Stimulated activated CD4-positive, alpha-beta T cell treated with anti-CD3 and anti-CD28 coated beads, Interleukin-4, amount 100 ng/mL, for 4 hours (primary cell): ENCODE data around the gene OR7C1.
"Not testable (repeated sequence)": the region's sequence is repeated elsewhere in the genome, so short reads cannot be mapped to it uniquely, and the experiment has no call there.

ENCODE experiments used
- DNase-seq, 2 experiments: peaks; one replicate each; pipeline ENCODE4 v3.0.0-alpha.2; 2020

Gene OR7C1

GRCh38 chr19:14835011-14835410 lies at the start of gene OR7C1, which contains the start of gene OR7A5:
Gene OR7C1 (minus strand): TSS chr19:14835185. CDS start chr19:14800136, 35,049 bp downstream.
Gene OR7A5 (minus strand): TSS chr19:14835185. CDS start chr19:14828241, 6,944 bp downstream.
- DNase-seq, result no peak

- no peak for DNase-seq
These were observed 36.7 kb upstream of the OR7C1 start for GRCh38 chr19:14871619-14872230.

- DNase-seq, result no peak
These were observed 33.5 kb upstream of the OR7C1 start for GRCh38 chr19:14868497-14868896.

GRCh38 chr19:14848822-14849221 lies 13.8 kb upstream of the OR7C1 start, which contains the start of gene OR7A10:
Gene OR7A10 (minus strand): TSS chr19:14848922. CDS start chr19:14841877, 7,045 bp downstream.
- DNase-seq, result no peak

- DNase-seq, result no peak
These were observed 8.6 kb upstream of the OR7C1 start for GRCh38 chr19:14843578-14843977.

GRCh38 chr19:14843169-14843568 lies 8.2 kb upstream of the OR7C1 start:
- DNase-seq, result no peak

GRCh38 chr19:14840206-14840605 lies 5.2 kb upstream of the OR7C1 start:
- DNase-seq, result no peak

GRCh38 chr19:14837391-14837790 lies 2.4 kb upstream of the OR7C1 start:
- DNase-seq, result no peak

GRCh38 chr19:14830702-14831101 lies 4.3 kb downstream of the OR7C1 start:
- DNase-seq, result no peak

- DNase-seq, result no peak
These were observed 9.0 kb downstream of the OR7C1 start for GRCh38 chr19:14826006-14826405.

GRCh38 chr19:14821937-14822336 lies 13.0 kb downstream of the OR7C1 start:
- DNase-seq, result no peak

GRCh38 chr19:14818588-14818987 lies 16.4 kb downstream of the OR7C1 start:
- no peak for DNase-seq

- no peak for DNase-seq
These were observed 17.9 kb downstream of the OR7C1 start for GRCh38 chr19:14817052-14817451.

GRCh38 chr19:14814982-14815652 lies 19.9 kb downstream of the OR7C1 start:
- no peak for DNase-seq

- no peak for DNase-seq
These were observed 25.5 kb downstream of the OR7C1 start for GRCh38 chr19:14809272-14810057.

GRCh38 chr19:14804765-14805164 lies 30.2 kb downstream of the OR7C1 start:
- DNase-seq, result no peak

GRCh38 chr19:14798760-14799159 lies 36.2 kb downstream of the OR7C1 start:
- DNase-seq, result no peak

GRCh38 chr19:14796021-14796420 lies 39.0 kb downstream of the OR7C1 start:
- no peak for DNase-seq

GRCh38 chr19:14795078-14795721 lies 39.8 kb downstream of the OR7C1 start:
- DNase-seq, result no peak

GRCh38 chr19:14792250-14792649 lies 42.7 kb downstream of the OR7C1 start:
- not testable (repeated sequence) for DNase-seq

- peak in 1 of 2 experiments; percentile 12 for DNase-seq
These were observed 48.5 kb downstream of the OR7C1 start for GRCh38 chr19:14786421-14786851.

- DNase-seq, result not testable (repeated sequence)
These were observed 49.7 kb downstream of the OR7C1 start for GRCh38 chr19:14785102-14785793.
